K562 (cell line): Measurements from ENCODE around the gene SLC2A14. TPM values are rescaled to one million over a fixed set of nuclear protein-coding genes. Genes with fewer than 3 reads are reported as not detected.

Experiments
- ATAC-seq: fragments of 200-7000 bp; cut with Tn5 transposase; 3 replicates; pipeline ENCODE4 v1.9.1; 2020; ENCODE audit warnings: moderate library complexity
- BruUV-seq: library from RNA; stranded (reverse); fragments of 400-500 nt; replicated peaks from 2 replicates; lab custom pipeline; 2021; lab: Mats Ljungman, UMichigan
- CTCF ChIA-PET: fragments of 300-600 bp; formaldehyde crosslinking; extraction: SDS; loops from one replicate; lab custom pipeline; 2021; ENCODE audit warnings: low intra/inter-chr PET ratio; lab: Yijun Ruan, JAX
- POLR2A ChIA-PET: fragments of 300-600, 350-650 bp; sonication (Branson Sonifier 250); formaldehyde crosslinking; extraction: SDS; loops from one replicate; lab custom pipeline; 2021; ENCODE audit warnings: antibody characterized with exemption, inconsistent platforms; lab: Yijun Ruan, JAX
- DNase-seq, 4 experiments: peaks; one replicate each; pipeline versions ENCODE4 v3.0.0 to v3.0.0-alpha.2; 2011 to 2018; ENCODE audit warnings: low spot score in 3 of 4, mixed read lengths in 3 of 4; ENCODE audit errors: extremely low read depth in 1 of 4
- FAIRE-seq: peaks from 2 replicates; lab custom pipeline; 2011; peaks lifted over from hg19 to GRCh38; lab: Jason Lieb, UNC
- H2AFZ ChIP-seq: 2 replicates; pipeline ENCODE4 v1.6.0; 2011; ENCODE audit warnings: low read depth, low read length, control low read depth, inconsistent platforms
- H3K27ac ChIP-seq: fragments of 200-600 bp; 3 replicates; pipeline ENCODE4 v1.8.0; 2011; ENCODE audit warnings: low read depth, mild to moderate bottlenecking, control low read depth, inconsistent platforms, low read length, moderate library complexity, mixed read lengths; ENCODE audit errors: extremely low read depth
- H3K27me3 ChIP-seq, 2 experiments: fragments of 300-600 bp in 1 of 2; 2 replicates in 1 of 2; 3 replicates in 1 of 2; pipeline versions ENCODE4 v1.6.0 to v1.8.0; 2011; ENCODE audit warnings: inconsistent platforms in 2 of 2, low read length in 2 of 2, mild to moderate bottlenecking in 1 of 2, mixed read lengths in 1 of 2, moderate library complexity in 1 of 2; ENCODE audit not compliant: control insufficient read depth in 2 of 2, insufficient read depth in 2 of 2
- H3K36me3 ChIP-seq: fragments of 300-600 bp; 3 replicates; pipeline ENCODE4 v1.8.0; 2011; ENCODE audit warnings: mild to moderate bottlenecking, low read length, inconsistent platforms; ENCODE audit not compliant: control insufficient read depth, insufficient read depth
- H3K4me1 ChIP-seq, 2 experiments: fragments of 200-600 bp in 1 of 2; replicated peaks in 1 of 2; 2 replicates in 1 of 2; 3 replicates in 1 of 2; pipeline versions ENCODE4 v1.5.1 to v1.8.0; 2011; ENCODE audit warnings: inconsistent platforms in 2 of 2, low read length in 2 of 2, mild to moderate bottlenecking in 1 of 2, mixed read lengths in 1 of 2, moderate library complexity in 1 of 2; ENCODE audit not compliant: control insufficient read depth in 2 of 2, insufficient read depth in 2 of 2
- H3K4me2 ChIP-seq: 2 replicates; pipeline ENCODE4 v1.6.1; 2011; ENCODE audit warnings: low read length, control low read depth, inconsistent platforms, mixed read lengths; ENCODE audit not compliant: insufficient read depth
- H3K4me3 ChIP-seq: fragments of 200-600 bp; sonication (generic), shearing (Covaris generic); 2 replicates; pipeline ENCODE4 v1.5.1; 2016; ENCODE audit warnings: control low read depth, inconsistent platforms
- H3K79me2 ChIP-seq: fragments of 200-600 bp; 3 replicates; pipeline ENCODE4 v1.8.0; 2011; ENCODE audit warnings: low read length, inconsistent platforms; ENCODE audit not compliant: control insufficient read depth, insufficient read depth
- H3K9ac ChIP-seq, 2 experiments: 2 replicates each; pipeline versions ENCODE4 v1.6.0 to v1.6.1; 2011; ENCODE audit warnings: low read depth in 2 of 2, low read length in 2 of 2, control low read depth in 1 of 2, inconsistent platforms in 1 of 2, mild to moderate bottlenecking in 1 of 2, mixed read lengths in 1 of 2; ENCODE audit not compliant: insufficient read depth in 1 of 2
- H3K9me1 ChIP-seq: one replicate; pipeline ENCODE4 v1.6.0; 2011; ENCODE audit warnings: inconsistent platforms, mild to moderate bottlenecking, low read length, moderate library complexity; ENCODE audit not compliant: control insufficient read depth, insufficient read depth
- H3K9me3 ChIP-seq: replicated peaks from 2 replicates; pipeline ENCODE4 v1.5.1; 2011; ENCODE audit warnings: low read depth, low read length, inconsistent platforms; ENCODE audit not compliant: control insufficient read depth, insufficient read depth
- H4K20me1 ChIP-seq: replicated peaks from 2 replicates; pipeline ENCODE4 v1.6.1; 2011; ENCODE audit warnings: low read length, inconsistent platforms, mixed read lengths; ENCODE audit not compliant: control insufficient read depth, insufficient read depth
- EHMT2 ChIP-seq: fragments of 450-650 bp; IDR thresholded peaks from 2 replicates; pipeline ENCODE4 v1.6.1; 2018; ENCODE audit warnings: antibody characterized with exemption
- HMGN3 ChIP-seq: IDR thresholded peaks from 2 replicates; pipeline ENCODE4 v1.6.1; 2011; ENCODE audit warnings: borderline replicate concordance, low read depth, mild to moderate bottlenecking, mixed read lengths, low read length; ENCODE audit not compliant: insufficient read length; ENCODE audit errors: extremely low read depth
- SMAD3 ChIP-seq: fragments of 450-650 bp; formaldehyde crosslinking; conservative IDR thresholded peaks from 2 replicates; pipeline ENCODE4 v1.4.0; 2020; ENCODE audit warnings: mild to moderate bottlenecking
- SNIP1 ChIP-seq: fragments of 450-650 bp; IDR thresholded peaks from 2 replicates; pipeline ENCODE4 v1.7.1; 2017; ENCODE audit warnings: low read depth, mild to moderate bottlenecking
- SREBF2 ChIP-seq: sonication (generic); formaldehyde crosslinking; IDR thresholded peaks from 2 replicates; pipeline ENCODE4 v1.4.0; 2020; ENCODE audit warnings: mild to moderate bottlenecking, missing genetic modification reagents
- TOE1 ChIP-seq, 2 experiments: fragments of 450-650 bp in 1 of 2; sonication (generic) in 1 of 2; formaldehyde crosslinking in 1 of 2; IDR thresholded peaks; 2 replicates each; pipeline versions ENCODE4 v1.7.1 to v1.8.0; 2016 to 2022; ENCODE audit warnings: borderline replicate concordance in 2 of 2, mild to moderate bottlenecking in 2 of 2, antibody characterized with exemption in 1 of 2, inconsistent platforms in 1 of 2, low read depth in 1 of 2, missing genetic modification reagents in 1 of 2, moderate library complexity in 1 of 2
- WGBS: fragments of 100-300 bp; shearing (Covaris generic); methylation state at CpG from one replicate; pipeline ENCODE4 v1.1.6; 2016; ENCODE audit warnings: low coverage, mixed read lengths; ENCODE audit not compliant: insufficient coverage; ENCODE audit errors: missing lambda C conversion rate; 5-methylcytosine and 5-hydroxymethylcytosine counted together
- in situ Hi-C: fragments of 300-500 bp; cut with MboI; formaldehyde crosslinking; loops from 4 replicates; pipeline ENCODE4 v1.15.0; 2018; ENCODE audit warnings: inconsistent platforms, mixed read lengths
- intact Hi-C: fragments of 100-400 bp; cut with micrococcal nuclease; formaldehyde crosslinking; loops from 2 replicates; pipeline ENCODE4 v1.14.2; 2022
- polyA plus RNA-seq, 8 experiments: library from polyadenylated mRNA; depleted of rRNA in 4 of 8; stranded (reverse) in 5 of 8; unstranded in 3 of 8; fragments of >200 nt; fragmentation: Nextera tagmentation in 2 of 8; fragmentation: Illumina TruSeq in 1 of 8; extraction: Ambion mirVana in 2 of 8; extraction: Trizol in 1 of 8; gene quantifications; 2 replicates each; pipeline versions ENCODE4 v1.2.1 to v1.2.3, GENCODE V29; 2011 to 2014; ENCODE audit warnings: inconsistent platforms in 1 of 8, missing spikeins in 1 of 8
- total RNA-seq, 7 experiments: library from RNA; depleted of rRNA in 6 of 7; stranded (reverse); fragments of >200 nt in 6 of 7; fragmentation: Illumina TruSeq in 2 of 7; extraction: Trizol in 2 of 7; gene quantifications; 2 replicates each; pipeline versions ENCODE4 v1.2.1 to v1.2.3, GENCODE V29; 2011 to 2021; ENCODE audit warnings: low replicate concordance in 1 of 7

SLC2A14 gene
- total and polyA plus RNA-seq, 9 of the 15 experiments (the other 6 are each of a cell fraction or from before 2014, with no cell fraction given) = 0.13 to 8.9 (median 4.8) TPM; not detected in 1

DNA sequence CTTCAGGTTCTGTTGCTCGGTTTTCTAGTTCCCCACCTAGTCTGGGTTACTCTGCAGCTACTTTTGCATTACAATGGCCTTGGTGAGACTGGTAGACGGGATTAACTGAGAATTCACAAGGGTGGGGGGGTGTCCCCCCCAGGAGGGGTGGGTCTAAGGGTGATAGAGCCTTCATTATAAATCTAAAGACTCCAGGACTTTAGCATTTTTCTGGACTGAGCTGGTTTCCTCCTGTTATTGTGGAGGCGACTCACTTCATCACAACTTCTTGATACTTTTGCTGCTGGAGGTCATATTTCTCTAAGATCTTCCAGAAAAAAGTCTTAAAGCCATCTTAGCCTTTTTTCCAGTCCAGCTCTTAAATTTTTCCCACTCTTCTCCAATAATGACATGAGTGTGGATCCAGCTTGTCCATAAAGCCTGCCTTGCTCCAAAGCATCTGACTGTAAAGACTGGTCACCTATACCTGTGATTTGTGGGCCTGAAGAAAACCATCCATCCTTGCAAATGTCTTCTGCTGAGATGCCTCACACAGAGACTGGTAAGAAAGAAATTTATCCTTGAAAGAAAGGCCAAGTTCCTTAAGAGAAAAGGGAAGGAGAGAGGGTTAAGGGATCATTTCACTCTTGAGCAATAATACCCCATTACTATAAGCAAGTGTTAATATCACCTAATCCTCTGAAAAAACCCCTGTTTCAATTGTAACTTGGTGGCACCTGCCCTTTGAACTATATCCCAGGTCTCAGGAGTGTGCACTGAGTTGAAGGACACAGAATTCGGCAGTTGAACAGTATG is 19.7 kb upstream of the SLC2A14 start:
- H3K79me2 ChIP-seq = no peaks in the 10 kb centered on the region
- H3K4me2 ChIP-seq = no peak overlapping the region
- BruUV-seq = no TSS peak
- H3K9ac ChIP-seq = no peak overlapping the region
- intact Hi-C loops = no loop called here
- TF ChIP-seq EHMT2 = no peak
- no peak for TF ChIP-seq SNIP1
- no peak for TF ChIP-seq HMGN3
- no peak for TF ChIP-seq SMAD3 (CRISPR knock-in tag)
- no peak for TF ChIP-seq SREBF2 (CRISPR knock-in tag)
- no peak for TF ChIP-seq TOE1 (IDR thresholded peaks at IDR 0.05; ENCODE audit: borderline replicate concordance)
- no peak for TF ChIP-seq TOE1 (CRISPR knock-in tag; IDR thresholded peaks at IDR 0.05; ENCODE audit: borderline replicate concordance, low read depth)
- TF ChIP-seq, all 486 proteins: peak for 0
- FAIRE-seq = no peak
- no peaks in the 10 kb centered on the region for H4K20me1 ChIP-seq
- H3K36me3 ChIP-seq = no peaks in the 10 kb centered on the region
- H3K9me3 ChIP-seq = no peaks in the 10 kb centered on the region
- no peak for ATAC-seq
- H3K9me1 ChIP-seq = no peaks in the 10 kb centered on the region
- in situ Hi-C loops = no loop called here
- WGBS = 58% methylated on average over 2 of the region's 4 CpGs
- H3K4me3 ChIP-seq = no peak overlapping the region
- no peak overlapping the region for H2AFZ ChIP-seq
- DNase-seq = no peak
- H3K27me3 ChIP-seq = no peaks in the 10 kb centered on the region
- H3K4me1 ChIP-seq = peaks cover 0 to 4% of the 10 kb centered on the region in 2 experiments; a peak in 2 of 5 replicates
- ChIA-PET CTCF (no interaction called here), POLR2A (interaction anchor here (0.6 to 3.5 kb wide), 3 partner anchors 8 to 28 kb away, joined by 3 to 10 read pairs (median 7); no protein-coding TSS in a partner anchor)
- H3K27ac ChIP-seq = no peak overlapping the region
